Stimulated activated CD4-positive, alpha-beta T cell treated with anti-CD3 and anti-CD28 coated beads, Interleukin-1b, Interleukin-23, amount 100 ng/mL, for 48 hours (primary cell): ENCODE data around the gene F7.
"Not testable (repeated sequence)": the region's sequence is repeated elsewhere in the genome, so short reads cannot be mapped to it uniquely, and the experiment has no call there.

Source experiments
- DNase-seq: peaks from one replicate; pipeline ENCODE4 v3.0.0-alpha.2; 2020

F7 gene

DNA sequence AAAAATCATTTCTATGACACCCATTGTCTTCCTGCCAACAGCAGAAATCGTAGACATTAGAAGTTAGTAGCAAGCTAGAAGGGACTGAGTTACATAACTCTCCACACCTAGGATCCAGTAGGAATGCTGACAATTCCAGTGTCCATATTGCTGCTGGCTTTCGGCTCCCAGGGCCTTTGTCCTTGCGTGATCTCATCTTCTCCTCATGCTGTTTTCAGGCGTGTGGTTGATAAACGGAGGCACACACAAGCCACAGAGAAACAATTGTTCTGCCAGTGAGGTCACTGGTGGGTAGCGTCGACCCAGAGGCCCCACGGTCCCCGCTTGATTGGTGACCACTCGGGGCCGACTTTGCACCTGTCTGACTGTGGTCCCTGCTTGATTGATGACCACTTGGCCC is 31.6 kb upstream of the F7 start:
- no peak for DNase-seq

DNA sequence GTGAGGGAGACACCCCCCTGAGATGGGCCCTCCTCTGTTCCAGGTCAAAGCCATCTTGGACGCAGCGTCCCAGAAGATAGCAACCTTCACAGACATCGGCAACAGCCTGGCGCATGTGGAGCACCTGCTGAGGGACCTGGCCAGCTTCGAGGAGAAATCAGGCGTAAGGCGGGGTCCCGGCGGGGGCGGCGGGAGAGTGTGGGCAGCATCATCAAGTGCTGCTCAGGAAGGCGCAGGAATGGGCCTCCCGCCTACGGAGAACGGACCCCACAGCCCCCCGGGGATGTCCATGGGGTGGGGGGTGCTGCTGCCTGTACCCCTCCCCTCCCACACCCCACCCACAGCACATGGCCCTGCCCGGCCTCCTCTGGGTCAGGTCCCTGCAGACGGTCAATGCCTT is 31.2 kb upstream of the F7 start:
- DNase-seq, result no peak

DNA sequence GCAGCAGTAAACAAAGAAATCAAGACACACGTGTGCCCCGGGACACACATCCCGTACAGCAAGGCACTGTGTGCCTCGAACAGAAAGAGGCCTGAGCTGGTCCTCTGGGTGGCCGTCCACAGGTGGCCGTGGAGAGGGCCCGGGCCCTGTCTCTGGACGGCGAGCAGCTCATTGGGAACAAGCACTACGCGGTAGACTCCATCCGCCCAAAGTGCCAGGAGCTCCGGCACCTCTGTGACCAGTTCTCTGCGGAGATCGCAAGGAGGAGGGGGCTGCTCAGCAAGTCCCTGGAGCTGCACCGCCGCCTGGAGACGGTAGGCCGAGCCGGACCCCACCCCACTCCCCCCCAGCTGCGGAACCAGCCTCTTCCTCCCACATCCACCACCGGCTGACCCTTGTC is 30.7 kb upstream of the F7 start:
- no peak for DNase-seq

DNA sequence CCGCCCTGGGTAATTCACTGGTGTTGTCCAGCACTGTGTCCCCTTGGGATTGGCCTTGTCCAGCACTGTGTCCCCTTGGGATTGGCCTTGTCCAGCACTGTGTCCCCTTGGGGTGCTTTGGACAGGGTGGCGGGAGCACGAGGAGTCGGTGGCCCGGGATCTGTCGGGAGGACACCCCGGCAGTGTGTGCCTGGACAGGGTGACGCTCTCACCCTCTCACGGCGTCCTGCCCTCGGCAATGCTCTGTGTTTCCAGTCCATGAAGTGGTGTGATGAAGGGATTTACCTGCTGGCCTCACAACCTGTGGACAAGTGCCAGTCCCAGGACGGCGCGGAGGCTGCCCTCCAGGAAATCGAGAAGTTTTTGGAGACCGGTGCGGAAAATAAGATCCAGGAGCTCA is 29.9 kb upstream of the F7 start:
- DNase-seq, result no peak

DNA sequence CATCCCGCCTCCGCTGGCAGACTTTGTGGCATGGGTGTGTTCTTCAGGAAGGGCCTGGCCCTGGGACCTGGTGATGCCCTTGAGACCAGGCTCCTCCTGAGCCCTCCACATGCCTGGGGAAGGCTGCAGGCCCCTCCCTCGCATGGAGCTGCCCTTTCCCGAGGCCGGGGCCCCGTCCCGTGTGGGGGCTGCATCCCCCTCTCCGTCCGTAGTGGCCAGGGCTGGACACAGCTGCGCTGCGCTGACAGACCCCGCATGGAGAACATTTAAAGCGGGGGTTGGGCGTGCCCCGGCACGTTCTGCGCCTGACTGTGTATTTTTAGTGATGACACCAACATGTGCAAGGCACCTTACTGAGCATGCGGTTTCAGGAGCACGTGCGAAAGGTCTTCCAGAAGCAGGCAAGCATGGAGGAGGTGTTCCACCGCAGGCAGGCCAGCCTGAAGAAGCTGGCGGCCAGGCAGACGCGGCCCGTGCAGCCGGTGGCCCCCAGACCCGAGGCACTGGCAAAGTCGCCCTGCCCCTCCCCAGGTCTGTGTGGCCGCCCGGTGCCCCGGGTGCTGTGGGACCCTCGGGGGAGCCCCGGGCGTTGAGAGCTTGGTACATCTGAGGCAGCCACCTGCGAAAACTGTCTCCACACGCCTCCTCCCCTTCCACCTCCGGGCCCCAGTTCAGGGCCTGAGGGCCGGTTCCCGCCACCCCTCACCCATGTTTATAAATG is 28.8 kb upstream of the F7 start:
- no peak for DNase-seq

DNA sequence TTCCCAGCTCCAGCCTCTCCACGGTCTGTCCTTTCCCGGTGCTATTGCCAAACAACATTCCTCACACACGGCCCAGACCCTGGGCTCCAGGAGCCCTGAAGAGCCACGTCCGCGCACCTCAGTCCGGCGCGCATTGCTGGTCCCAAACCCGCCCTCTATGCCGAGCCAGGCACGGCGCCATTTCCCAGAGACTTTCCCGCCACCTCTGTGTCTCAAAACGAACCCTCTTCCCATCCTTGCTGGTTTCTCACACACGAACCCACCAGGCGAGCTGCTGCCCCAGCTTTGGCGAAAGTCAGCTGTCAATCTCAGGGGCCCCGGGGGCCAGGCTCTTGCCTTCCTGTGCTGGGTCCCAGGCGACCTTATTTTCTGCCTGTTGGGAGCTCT is 28.0 kb upstream of the F7 start:
- no peak for DNase-seq

DNA sequence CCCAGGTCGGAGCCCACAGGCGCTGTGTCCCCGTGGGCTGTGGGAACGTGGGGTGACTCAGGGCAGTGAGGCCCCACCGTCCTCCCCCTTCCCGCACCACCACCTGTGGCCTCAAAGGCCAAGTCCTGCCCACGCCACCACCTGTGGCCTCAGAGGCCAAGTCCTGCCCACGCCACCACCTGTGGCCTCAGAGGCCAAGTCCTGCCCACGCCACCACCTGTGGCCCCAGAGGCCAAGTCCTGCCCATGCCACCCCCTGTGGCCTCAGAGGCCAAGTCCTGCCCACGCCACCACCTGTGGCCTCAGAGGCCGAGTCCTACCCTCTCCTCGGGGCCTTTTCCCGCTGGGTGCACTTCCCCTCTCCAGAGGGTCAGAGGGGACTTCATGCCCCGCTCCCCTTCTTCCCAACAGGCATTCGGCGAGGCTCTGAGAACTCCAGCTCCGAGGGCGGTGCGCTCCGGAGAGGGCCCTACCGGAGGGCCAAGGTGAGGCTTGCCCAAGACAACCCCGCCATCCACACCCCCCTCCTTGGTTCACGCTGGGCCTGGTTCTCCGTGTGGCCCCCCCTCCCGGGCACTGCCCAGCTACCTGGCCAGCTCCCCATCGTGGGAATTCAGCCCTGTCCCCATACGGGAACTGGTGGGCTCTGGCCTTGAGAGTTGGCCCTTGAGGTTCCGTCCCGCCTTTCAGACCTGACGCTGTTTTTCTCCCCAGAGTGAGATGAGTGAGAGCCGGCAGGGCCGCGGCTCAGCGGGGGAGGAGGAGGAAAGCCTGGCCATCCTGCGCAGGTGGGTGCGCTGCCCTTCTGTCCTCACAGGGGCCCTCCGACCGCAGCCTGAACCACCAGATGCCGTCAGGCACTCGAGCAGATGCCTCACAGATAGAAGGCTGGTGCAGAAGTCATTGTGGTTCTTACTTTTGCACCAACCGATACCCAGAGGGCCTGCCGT is 27.4 kb upstream of the F7 start:
- DNase-seq, result no peak

DNA sequence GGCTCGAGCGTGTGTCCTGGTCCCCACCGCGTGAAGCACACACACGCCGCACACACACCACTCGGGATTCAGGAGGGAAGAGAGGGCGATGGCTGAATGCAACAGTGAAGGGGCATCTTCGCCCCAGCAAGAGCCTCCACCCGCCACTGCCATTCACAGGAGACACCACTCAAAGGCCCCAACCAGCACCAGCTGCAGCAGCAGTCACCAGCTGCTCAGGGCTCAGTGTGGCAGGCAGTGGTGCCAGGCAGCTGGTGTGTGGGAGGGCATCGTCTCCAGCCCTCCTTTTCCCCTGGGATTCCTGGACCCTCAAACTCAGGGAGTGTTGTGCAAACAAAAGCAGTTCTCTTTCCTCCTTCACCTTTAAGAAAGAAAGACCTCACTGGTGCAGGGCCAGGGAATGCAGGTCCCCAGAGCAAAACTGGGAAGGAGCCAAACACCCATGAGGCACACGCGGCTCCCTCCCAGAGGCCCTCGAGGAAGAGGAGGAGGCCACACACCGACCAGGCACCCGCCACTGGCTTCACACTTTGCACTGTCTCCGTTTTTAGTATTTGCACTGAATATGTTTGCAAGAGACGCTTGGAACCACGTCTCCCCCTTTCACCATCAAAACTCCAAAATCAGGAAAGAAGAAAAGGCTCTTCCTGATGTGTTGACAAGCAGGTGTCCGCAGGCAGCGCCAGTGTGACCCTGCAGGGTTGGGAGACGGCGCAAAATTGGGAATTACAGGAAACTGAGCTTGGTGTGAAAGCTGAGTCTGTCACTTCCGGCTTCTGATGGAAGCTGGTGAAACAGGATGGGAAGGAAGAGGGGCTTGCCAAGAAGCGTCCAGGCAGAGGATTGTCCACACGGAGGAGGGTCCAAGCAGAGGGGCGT is 26.4 kb upstream of the F7 start:
- DNase-seq, result no peak

DNA sequence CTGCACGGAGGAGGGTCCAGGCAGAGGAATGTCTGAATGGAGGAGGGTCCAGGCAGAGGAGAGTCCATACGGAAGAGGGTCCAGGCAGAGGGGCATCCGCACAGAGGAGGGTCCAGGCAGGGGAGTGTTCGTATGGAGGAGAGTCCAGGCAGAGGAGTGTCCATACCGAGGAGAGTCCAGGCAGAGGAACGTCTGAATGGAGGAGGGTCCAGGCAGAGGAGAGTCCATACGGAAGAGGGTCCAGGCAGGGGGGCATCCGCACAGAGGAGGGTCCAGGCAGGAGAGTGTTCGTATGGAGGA is 25.9 kb upstream of the F7 start:
- not testable (repeated sequence) for DNase-seq

DNA sequence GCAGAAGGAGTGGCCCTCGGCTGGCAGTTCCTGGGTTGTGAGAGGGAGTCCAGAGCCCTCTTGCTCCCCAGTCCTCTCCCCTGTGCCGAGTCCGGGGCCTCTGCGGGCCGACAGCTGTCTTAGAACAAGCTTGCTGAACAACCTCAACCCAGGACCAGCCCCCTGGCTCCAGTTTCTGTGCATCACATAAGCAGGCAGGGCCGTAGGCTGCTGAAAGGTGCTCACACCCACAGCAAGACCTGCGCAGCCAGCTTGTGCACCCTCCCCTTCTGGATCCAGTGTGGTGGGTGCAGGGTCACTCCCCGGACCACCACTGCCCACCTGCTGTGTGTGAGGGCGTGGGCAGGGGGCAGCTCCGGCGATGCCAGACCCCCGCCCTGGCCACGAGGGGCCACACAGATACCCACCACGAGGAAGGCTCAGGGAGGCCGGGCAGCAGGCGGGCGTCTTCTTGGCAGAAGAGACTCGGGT is 25.2 kb upstream of the F7 start:
- no peak for DNase-seq

DNA sequence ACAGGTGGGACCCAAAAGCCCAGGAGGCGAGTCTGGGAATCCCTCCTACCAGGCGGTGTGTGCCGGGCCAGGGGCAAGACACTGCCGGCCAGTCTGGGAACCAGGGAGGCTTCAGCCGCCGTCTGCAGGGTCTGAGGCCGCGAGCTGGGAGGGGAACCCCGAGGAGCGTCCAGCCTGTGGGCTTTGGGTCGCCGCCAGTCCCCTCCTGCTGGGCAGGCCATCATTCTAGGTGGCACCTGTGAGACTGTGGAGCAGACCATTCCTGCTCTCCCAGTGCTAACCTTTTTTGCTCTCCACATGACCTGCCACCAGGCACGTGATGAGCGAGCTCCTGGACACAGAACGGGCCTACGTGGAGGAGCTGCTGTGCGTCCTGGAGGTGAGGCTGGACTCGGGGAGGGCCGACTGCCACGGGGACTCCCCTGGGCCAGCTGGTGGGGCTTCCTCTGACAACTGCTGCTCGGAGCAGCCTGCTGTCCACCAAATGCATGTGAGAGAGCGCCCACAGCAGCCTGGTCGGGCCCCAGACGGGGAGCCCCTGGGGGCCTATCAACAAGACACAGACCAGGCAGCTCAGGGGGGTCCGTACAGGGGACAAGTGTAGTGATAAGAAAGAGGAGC is 24.6 kb upstream of the F7 start:
- DNase-seq, result no peak

DNA sequence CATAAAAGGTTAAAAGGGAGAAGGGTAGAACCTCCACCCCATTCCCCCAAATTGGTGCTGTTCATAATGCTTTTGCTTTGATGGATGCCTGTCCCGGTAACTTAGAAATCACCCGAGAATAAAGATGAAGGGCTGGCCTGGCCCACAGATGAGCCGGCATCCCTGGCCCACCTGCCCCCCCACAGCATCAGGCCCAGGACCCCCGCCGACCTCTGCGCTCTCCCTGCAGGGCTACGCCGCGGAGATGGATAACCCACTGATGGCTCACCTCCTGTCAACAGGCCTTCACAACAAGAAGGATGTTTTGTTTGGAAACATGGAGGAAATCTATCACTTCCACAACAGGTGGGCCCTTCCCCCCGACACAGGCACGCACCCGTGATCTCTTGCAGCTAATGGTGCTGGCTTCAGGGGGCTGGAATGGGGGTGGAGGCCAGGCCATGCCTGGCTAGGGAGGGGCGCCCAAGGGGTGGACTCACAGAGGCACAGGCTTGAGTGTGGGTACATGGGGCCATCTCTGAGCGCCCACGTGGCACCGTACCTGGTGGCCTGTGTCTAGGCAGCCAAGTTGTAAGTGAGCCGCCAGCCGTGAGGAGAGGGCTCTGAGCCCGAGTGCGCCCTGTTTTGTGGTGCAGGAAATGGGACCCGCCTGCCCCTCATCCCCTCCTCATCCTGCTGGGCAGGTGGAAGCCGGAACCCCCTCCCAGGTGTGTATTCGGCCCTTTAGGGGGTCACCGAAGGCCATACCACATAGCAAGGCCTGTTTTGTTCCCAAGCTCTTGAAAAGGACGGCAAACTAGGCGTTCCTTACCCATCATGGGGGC is 23.2 kb upstream of the F7 start:
- no peak for DNase-seq

DNA sequence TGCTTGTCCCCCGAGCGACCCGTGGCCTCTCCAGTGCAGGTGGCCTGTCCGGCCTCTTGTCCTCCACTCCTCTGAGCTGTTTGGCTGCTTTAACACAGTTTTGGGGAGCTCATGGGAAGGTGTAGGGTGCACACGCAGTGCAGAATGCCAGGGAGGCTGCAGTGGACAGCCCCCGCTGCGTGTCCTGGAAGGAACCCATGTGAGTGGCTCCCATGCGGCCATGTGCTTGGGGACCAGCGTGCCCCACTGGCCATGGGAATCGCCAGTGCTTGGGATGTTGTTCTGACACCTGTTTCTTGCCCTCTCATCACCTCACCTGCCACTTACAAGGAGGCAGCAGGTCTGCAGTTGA is 22.6 kb upstream of the F7 start:
- DNase-seq, result no peak

DNA sequence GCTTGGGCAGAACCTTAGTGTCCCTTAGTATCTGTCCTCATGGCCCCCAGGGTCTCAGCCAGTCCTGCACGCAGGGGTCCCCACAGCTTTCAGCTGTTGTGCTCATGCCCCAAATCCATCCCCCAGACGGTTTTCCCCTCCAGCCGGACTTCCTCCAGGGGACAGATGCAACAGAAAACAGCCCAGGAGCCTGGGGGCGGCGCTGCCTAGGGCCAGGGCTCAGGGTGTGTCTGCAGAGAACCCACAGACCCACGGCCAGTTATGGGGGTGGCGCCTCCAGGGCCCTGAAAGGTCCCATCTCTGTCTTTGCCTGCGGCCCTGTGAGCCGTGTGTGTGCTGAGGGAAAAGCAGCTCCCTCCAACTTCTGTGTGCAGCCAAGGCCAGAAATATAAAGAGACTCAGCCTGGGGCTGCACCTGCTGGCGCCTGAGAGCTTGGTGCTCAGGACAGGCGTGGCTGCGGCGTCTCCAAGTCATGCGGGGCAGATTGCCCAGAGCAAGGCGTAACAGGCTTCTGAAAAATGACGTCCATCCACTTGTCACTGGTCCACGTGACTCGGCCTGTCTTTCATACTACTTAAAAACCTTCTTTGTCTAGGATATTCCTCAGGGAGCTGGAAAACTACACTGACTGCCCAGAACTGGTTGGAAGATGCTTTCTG is 22.1 kb upstream of the F7 start:
- DNase-seq, result no peak

DNA sequence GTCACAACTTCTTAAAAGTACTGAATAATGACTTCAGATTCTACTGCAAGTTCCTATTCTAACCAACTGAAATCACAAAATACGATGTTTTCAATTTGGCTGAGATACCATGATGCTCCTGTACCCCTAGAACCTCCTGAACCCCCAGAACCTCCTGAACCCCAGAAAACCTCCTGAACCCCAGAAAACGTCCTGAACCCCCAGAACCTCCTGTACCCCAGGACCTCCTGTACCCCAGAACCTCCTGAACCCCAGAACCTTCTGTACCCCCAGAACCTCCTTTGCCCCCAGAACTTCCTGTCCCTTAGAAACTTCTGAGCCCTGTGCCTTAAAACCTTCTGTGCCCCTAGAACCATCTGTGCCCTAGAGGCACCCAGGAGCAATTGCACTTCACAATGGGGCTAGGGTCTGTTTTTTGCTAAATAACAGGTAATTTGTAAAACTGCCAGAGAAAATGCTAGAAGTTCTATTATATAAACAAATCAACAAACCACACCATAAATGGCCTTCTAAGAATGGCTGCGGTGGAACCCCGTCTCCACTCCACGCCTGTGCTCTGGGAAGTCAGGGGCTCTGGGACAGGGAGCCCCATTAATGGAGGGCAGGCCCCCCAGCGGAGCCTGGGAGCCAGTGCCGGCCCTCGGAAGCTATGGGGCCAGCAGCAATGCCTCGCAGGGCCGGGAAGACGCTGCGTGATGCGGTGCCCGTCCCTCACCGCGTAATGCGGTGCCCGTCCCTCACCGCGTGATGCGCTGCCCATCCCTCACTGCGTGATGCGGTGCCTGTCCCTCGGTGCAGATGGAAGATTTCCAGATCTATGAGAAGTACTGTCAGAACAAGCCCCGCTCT is 21.3 kb upstream of the F7 start:
- DNase-seq, result no peak

DNA sequence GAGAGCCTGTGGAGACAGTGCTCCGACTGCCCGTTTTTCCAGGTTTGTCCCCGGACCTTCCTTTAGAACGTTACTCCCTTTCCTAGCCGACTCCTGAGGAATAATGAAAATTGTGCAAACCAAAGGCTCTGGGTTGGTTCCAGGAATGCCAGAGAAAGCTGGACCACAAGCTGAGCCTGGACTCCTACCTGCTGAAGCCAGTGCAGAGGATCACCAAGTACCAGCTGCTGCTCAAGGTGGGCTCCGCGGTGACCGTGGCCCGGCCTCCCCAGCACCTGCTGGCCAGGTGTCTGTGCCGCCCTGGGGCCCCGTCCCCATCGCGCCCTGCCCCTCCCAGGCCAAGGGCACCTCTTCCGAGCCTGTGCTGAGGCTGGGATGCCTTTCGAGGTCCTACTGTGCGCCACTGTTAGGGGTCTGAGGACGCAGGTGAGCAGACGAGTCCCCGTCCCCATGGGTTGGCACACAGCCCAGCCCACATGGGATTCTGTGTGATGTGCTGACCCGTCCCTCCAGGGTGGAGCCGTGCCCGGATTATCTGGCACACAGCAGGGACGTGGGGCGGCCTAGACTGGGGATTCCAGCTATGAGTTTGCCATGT is 20.5 kb upstream of the F7 start:
- no peak for DNase-seq

DNA sequence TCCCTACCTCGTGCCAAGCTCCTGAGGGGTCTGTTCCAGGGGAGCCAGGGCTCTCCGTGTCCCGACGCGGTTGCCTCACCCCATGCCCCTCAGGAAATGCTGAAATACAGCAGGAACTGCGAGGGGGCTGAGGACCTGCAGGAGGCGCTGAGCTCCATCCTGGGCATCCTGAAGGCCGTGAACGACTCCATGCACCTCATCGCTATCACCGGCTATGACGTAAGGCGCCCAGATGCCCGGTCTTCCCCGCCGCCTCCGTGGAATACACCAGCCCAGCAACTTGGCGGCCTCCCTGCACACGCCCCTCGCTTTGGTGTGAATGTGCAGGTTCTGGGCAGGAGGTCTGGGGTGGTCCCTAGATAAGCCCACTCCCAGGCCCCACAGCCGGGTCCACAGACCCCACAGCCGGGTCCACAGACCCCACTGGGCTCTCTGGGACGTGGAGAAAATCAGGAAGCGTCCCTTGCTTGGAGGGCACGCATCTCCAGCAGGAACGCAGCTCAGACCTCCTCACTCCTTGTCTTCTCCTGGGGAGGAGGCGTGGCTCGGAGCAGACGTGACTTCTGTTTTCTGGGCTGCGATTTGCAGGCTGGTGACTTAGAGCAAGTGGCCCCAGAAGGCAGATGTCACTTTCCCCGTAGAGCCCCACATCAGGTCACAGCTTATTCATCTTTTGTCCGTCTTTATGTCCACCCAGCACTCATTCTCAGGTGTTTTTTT is 19.4 kb upstream of the F7 start:
- DNase-seq, result no peak

DNA sequence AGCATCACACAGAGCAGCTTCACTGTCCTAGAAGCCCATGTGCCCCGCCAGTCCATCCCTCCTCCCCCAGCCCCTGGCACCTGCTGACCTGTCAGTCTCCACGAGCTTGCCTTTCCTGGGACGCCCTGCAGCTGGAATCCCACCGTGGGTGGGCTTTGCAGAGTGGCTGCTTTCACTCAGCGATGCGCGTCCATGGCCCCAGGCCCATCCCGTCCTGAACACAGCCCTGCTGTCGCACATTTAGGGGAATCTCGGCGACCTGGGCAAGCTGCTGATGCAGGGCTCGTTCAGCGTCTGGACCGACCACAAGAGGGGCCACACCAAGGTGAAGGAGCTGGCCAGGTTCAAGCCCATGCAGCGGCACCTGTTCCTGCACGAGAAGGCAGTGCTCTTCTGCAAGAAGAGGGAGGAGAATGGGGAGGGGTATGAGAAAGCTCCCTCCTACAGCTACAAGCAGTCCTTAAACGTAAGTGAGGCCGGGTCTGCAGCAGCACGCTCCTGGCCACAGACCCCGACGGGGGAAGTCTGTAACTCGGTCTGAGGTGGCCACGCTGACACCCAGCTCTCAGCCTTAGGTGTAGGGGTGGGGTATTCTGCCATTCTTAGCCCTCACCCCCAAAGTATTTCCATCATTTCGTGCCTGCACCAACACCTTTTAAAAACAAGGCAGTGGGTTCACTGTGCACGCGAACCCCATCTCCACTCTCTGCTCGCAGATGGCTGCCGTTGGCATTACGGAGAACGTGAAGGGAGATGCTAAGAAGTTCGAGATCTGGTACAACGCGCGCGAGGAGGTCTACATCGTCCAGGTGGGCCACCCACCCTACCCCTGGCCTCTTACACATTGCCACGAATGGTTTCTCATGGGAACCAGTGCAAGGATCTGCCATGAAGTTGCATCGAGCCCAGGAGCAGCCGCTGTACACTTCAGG is 18.3 kb upstream of the F7 start:
- no peak for DNase-seq
